Erythroblast (primary cell): ENCODE results near the gene TKT.
"Not testable (repeated sequence)": the region's sequence is repeated elsewhere in the genome, so short reads cannot be mapped to it uniquely, and the experiment has no call there.

Experiments
- DNase-seq, 2 experiments: peaks; one replicate each; lab custom pipeline; 2025; lab: John Stamatoyannopoulos, UW
- GATA1 ChIP-seq: IDR thresholded peaks from 2 replicates; pipeline ENCODE4 v1.6.1; 2011; ENCODE audit warnings: low read depth, mild to moderate bottlenecking, control low read depth, low read length, moderate library complexity
- POLR2A ChIP-seq: IDR thresholded peaks from 2 replicates; pipeline ENCODE4 v1.6.1; 2011; ENCODE audit warnings: mild to moderate bottlenecking, low read length

The TKT gene

DNA sequence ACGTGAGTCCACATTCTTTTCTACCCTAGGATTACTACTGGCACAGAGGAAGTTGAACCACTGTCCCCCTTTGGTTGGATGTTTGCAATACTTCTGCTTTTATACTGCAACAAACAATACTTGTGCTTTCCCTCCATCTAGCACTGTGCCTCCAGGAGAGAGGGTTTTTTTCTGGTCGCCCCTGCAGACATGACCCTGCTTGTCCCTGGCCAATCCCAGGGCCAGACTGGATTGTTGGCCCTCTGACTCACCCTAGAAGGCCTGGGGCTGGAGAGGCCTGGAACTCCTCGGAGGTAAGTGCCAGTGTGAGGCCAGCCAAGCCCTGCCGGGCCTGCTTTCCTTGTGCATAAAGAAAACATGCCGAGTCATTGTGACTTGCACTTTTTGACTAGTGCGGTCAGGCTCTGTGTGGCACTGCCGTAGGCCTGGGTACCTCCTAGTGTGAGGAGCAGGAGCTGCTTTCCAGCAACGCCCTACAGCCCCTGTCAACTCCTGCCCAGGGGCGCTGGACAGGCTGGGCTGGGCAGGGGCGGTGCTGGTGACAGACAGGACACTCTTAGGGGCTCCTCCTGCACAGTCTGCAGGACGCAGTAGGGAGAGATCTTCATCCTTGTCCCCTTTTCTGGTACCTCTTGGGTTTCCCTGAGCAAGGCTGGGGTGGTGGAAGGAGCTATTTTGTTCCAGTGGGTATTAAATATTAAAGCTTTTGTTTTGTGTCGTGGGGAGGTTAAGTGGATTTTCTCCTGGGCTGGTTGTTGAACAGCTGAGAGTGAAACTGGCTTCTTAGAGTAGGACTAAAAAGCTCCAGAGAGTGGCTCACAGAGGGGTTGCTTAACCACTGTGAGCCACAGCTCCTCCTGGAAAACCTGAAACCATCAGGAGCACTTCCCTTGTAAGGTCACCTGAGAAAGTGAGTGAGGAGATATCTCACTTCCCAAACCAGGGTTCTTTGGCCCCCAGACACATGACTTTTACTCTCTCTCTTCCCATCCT lies 14.4 kb upstream of the TKT start:
- peak; percentile 97 to 98 for DNase-seq
- TF ChIP-seq POLR2A (peak; percentile 84), GATA1 (no peak)

DNA sequence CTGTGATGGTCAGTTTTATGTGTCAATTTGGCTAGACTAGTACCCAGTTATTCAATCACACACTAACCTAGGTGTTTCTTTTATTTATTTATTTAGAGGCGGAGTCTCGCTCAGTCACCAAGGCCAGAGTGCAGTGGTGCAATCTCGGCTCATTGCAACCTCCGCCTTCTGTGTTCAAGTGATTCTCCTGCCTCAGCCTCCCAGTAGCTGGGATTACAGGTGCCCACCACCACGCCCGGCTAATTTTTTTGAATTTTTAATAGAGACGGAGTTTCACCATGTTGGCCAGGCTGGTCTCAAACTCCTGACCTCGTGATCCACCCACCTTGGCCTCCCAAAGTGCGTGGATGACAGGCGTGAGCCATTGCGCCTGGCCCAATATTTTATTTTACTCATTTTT lies 13.4 kb upstream of the TKT start:
- not testable (repeated sequence) for DNase-seq

DNA sequence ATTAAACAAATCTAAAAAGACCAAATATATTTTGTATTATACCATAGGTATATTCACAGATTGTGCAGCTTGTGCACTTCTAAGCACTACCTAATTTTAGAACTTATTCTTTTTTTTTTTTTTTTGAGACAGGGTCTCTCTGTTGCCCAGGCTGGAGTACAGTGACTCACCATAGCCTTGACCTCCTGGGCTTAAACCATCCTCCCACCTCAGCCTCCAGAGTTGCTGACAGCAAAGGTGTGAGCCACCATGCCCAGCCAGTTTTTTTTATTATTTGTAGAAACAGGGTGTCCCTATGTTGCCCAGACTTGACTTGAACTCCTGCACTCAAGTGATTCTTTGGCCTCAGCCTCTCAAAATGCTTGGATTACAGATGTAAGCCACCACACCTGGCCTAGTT lies 11.9 kb upstream of the TKT start:
- DNase-seq = no peak
- no peak for TF ChIP-seq POLR2A
- TF ChIP-seq GATA1 = no peak

DNA sequence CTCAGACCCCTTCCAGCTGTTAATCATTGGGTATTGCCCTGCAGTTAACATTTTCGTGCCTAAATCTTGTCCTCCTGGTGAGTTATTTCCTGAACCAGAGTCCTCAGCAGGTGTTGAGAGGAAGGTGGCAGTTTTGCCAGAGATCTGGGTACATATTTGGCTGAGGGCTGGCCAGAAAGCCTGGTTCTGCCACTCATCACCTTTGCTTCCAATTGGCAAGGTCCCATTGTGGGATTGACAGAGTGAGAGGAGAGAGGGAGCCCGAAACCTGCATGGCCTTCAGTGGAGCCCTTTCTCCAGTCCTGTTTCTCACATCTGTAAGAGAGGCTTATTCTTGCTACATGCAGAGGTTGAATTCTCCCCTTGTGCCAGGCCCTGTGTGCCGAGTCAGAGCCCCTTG lies 8.9 kb upstream of the TKT start:
- TF ChIP-seq POLR2A (no peak), GATA1 (no peak)

DNA sequence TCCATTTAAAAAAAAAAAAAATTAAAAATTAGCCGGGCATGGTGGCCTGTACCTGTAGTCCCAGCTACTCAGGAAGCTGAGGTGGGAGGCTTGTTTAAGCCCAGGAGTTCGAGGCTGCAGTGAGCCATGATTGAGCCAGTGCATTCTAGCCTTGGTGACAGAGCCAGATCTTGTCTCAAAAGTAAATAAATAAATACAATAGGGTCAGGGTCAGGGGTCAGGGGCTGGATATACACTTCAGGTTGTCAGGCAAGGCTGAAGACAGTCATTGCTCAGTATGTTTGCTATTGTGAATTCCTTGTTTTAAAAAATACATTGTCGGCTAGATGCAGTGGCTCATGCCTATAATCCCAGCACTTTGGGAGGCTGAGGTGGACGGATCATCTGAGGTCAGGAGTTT lies 8.1 kb upstream of the TKT start:
- TF ChIP-seq POLR2A = no peak
- no peak for DNase-seq

More for the DNA sequence above, 8.9 kb upstream of the TKT start:
- no peak for DNase-seq

DNA sequence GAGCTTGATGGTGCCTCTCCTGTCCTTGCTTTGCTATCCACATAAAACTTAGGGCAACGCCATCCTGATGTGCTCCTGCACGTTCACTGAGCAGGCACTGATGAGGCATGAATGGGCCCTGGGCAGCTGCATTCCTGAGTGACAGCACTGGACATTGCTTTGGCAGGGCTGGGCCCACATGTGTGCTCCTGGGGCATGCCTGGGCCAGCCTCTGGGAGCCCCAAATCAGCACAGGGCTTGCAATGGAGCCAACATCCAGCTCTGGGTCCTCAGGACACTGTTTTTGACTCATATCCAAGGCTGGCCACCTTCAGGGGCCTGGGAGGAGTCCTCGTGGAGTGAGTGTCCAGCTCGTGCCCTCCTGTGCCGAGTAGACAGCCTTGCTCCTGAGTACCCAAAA lies 5.9 kb upstream of the TKT start:
- DNase-seq = no peak
- TF ChIP-seq GATA1 (no peak), POLR2A (no peak)

DNA sequence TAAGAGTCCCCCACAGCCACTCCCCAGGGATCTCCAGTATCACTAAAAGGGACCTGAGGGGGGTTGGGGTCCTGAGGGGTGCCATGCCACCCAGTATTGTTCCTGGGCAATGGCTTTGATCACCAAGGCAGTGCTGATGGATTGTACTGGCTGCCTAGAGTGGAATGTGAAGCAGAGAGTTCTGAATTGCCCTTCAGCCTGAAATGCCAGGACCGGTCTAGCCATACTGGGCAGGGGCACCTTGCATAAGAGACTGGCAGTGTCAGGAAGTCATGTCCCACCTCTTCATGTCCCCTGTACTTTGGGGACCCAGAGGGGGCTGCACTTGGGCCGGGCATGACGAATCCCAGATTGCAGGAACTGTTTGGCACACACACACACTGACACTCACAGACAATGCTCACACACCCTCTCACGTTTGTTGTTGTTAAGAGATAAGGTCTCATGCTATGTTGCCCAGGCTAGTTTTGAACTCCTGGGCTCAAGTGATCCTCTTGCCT lies 4.5 kb upstream of the TKT start:
- TF ChIP-seq GATA1 = no peak
- no peak for TF ChIP-seq POLR2A
- DNase-seq = no peak

DNA sequence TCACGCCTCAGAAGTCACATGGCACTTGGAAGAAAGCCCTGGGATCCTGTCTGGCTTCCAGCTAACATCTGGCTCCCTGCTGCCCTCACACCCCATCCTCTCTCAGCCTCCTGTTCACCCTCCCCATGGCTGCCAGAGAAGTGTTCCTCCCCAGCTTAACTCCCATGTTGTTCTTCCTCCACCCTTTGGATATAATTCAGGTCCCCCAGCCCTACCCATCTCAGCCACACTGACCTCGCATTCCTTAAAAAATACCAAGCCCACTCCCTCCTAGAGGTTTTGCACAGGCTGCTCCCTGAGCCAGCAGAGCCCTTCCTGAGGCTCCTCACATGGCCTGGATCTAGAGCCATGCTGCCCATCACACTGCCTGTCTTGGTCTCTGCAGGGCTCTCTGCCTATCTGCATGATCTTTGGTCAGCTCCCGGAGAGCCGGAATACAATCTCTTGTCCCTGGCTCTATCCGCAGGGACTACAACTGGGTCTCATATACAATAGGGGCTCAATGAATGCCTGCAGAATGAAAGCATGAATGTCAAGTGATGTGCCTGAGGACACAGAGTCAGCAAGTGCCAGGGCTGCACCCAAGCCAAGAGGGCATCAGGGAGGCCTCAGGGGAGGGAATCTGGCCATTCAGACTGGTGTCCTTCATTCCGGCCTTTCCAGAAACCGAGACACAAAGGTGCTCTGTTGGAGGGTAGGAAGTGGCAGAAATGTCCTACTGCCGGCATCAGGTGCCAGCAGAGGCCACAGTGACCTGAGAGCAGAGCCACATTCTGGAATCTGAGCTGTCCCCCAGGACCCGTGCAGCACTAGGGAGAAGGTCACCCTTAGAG lies 3.8 kb upstream of the TKT start:
- DNase-seq = no peak
- TF ChIP-seq GATA1 = no peak

DNA sequence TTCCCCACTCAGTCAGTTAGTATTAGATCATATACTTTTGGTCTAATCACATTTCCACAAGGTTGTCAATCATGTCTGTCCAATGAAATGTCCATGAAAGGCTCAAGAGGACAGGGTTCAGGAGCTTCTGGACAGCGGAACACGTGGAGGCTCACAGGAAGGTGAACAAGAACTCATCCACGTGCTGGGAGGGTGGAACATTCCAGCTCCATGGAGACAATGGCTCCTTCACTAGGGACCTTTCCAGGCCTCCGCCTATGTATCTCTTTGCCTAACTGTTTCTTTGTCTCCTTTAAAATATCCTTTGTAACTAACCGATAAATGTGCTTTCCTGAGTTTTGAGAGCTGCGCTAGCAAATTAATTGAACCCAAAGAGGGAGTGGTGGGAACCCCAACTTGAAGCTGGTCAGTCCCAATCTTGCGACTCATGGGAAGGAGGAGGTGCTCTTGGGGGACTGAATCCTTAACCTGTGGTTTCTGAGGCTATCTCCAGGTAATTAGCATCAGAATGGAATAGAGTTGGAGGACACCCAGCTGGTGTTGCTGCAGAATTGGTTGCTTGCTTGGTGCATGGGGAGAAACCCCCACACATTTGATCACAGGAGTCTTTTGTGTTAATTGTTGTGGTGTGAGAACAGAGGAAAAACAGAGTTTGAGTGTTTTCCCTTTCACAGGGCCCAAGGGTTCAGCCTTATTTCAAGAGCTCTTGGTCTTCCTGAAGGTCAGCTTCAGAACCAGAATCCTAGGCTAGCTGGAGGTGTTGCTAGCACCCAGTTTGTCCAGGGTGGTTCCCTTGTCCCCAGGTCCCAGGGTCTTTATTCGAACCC lies 3.0 kb upstream of the TKT start:
- no peak for DNase-seq
- no peak for TF ChIP-seq GATA1
- TF ChIP-seq POLR2A = no peak

DNA sequence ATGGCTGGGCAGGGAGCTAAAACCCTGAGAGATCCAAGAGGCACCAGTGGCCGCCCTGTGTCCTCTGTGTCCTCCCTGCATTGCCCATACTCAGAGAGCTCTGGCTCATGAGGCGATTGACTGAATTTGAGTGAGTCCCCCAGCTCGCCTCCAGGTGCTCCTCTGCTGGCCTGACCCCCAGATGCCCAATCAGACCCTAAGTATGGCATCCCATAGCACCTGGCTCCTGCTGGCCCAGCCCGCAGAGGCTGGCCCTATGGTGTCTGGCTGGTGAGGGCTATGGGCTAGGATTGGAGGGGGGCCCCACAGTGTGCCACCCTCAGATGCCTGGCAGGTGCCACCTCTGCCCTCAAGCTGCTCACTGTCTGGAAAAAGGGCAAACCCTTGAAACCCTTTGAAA lies 1.6 kb upstream of the TKT start:
- TF ChIP-seq GATA1 = no peak
- no peak for TF ChIP-seq POLR2A

DNA sequence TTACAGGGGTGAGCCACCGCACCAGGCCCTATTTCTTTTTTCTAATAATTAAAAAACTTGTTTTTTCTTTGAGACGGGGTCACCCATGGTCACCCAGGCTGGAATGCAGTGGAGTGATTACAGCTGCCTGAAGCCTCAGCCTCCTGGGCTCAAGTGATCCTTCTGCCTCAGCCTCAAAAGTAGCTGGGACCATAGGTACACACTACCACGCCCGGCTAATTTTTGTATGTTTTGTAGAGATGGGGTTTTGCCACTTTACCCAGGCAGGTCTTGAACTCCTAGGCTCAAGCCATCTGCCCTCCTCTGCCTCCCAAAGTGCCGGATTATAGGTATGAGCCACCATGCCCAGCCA lies 858 bp upstream of the TKT start:
- no peak for TF ChIP-seq GATA1
- no peak for TF ChIP-seq POLR2A
- no peak for DNase-seq

More for the DNA sequence above, 1.6 kb upstream of the TKT start:
- no peak for DNase-seq

DNA sequence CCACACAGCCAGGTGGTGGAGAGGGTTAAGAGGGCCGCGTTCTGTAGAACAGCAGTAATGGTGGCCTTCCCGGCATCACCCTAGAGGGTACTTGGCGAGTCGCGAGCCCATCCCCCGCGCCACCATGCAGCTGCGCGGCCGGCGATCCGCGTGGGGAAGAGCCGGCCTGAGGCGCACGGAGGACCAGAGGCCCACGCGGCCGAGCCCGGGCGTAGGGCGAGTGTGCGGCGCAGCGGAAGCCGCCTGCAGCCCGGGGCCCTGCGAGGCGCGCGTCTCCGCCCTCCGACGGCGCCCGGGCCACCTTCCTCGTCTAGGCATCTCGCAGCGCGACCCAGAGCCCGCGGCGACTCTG lies 423 bp downstream of the TKT start:
- DNase-seq = no peak
- TF ChIP-seq GATA1 (no peak), POLR2A (no peak)
